GM12872 (cell line): Measurements from ENCODE around the gene STRN3.

Experiments used
- TF ChIP-seq, protein P1 (sequence below): IDR thresholded peaks from 3 replicates; pipeline ENCODE4 v1.5.1; 2011; ENCODE audit warnings: low read depth, mild to moderate bottlenecking, low read length, moderate library complexity; ENCODE audit not compliant: insufficient read depth

STRN3 gene

DNA sequence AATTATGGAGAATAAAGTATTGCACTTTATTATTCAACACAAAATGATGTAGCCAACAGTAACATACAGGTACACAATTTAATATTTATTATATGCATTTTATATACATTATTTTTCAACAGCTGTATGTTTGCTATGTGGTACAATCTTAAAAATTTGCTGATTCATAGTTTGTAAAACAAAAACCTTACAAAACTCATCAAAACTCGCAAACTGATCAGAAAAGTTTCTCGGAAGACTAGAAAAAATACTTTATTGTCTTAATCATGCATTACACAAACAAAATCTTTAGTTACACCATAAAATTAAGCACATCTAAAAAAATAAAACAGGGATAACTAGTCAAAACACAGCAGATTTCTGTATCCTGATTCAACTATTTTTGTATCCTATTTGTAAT is 132.4 kb downstream of the STRN3 start:
- TF ChIP-seq, protein P1, sequence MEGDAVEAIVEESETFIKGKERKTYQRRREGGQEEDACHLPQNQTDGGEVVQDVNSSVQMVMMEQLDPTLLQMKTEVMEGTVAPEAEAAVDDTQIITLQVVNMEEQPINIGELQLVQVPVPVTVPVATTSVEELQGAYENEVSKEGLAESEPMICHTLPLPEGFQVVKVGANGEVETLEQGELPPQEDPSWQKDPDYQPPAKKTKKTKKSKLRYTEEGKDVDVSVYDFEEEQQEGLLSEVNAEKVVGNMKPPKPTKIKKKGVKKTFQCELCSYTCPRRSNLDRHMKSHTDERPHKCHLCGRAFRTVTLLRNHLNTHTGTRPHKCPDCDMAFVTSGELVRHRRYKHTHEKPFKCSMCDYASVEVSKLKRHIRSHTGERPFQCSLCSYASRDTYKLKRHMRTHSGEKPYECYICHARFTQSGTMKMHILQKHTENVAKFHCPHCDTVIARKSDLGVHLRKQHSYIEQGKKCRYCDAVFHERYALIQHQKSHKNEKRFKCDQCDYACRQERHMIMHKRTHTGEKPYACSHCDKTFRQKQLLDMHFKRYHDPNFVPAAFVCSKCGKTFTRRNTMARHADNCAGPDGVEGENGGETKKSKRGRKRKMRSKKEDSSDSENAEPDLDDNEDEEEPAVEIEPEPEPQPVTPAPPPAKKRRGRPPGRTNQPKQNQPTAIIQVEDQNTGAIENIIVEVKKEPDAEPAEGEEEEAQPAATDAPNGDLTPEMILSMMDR, result no peak

DNA sequence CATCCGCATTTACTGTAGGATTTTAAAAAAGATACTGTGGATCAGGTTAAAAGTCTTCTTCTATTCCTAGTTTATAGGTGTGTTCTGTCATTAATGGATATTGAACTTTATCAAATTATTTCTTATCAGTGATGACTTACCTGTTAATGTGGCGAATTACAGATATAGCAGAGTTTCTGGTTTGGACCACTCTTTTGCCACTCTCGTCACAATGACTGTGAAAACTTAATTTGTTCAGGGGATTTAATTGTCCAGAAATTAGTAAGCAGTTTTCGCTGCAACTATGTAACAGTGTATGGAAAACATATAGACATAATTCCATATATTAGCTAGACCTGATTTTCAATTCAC is 137.0 kb downstream of the STRN3 start:
- TF ChIP-seq, protein P1, result no peak

DNA sequence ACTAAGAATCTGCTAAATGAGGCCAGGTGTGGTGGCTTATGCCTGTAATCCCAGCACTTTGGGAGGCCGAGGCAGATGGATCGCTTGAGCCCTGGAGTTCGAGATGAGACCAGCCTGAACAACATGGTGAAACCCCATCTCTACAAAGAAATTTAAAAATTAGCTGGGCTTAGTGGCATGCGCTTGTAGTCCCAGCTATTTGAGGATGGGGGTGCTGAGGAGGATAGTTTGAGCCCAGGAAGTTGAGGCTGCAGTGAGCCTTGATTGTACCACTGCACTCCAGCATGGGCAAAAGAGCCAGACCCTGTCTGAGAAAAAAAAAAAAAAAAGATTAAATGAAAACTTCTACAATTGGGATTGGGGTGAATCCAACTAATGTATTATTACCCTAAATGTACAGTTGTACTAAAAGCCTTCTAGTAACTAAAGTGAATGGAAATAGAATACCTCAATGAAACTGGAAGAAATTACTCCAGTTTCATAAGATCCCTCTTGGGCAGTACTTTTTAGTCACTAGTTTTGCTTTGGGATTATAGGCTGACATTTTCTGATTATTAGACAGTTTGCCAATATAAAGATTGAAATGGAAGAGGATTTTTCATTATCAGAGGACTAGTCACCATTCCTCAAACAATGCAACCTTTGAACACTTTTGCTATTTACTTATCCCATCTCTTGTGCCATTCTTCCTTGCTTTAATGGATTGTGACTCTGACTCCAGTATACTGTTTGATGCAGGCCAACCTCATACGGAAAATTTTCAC is 137.5 kb downstream of the STRN3 start:
- TF ChIP-seq, protein P1, result no peak

DNA sequence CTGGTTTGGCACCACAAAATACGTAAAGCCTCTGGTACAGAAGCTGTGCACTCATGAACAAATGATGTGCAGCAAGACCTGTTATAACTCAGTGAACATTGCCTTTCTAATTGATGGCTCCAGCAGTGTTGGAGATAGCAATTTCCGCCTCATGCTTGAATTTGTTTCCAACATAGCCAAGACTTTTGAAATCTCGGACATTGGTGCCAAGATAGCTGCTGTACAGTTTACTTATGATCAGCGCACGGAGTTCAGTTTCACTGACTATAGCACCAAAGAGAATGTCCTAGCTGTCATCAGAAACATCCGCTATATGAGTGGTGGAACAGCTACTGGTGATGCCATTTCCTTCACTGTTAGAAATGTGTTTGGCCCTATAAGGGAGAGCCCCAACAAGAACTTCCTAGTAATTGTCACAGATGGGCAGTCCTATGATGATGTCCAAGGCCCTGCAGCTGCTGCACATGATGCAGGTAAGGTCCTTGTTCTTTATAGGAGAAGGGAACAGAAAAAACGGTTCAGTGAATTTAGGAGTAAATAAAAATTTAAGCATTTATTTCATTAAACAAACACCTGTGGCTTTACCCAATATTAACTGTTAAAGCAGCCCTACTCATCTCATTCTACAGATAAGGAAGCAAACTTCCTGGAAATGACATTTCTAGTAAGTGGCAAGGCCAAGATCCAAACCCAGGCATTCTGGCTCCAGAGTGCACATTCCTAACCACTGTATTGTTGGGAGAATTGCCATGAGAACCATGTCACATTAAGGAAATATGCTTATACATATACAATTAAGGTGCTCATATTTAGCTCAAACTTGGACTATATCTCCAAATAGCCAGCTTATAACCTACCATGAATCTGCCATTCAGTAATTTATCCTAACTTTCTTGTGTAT is 140.1 kb downstream of the STRN3 start:
- TF ChIP-seq, protein P1, result no peak

DNA sequence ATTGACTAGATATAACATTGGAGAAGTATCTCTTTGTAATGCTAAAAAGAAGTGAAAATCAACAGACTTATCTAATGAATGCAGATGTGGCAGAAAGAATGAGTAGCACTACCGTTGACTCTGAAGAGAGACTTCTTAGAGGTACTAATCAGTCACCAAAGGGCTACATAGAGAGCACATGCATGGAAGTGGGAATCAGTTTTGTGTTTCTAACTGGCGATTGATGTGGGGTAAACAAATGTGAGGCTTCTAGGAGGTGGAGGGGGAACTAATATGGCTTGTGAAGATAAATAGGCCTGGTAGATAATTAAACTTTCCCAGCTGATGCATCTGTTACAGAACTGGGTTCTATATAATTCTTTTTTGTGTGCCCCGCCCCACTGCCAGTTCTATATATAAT is 141.3 kb downstream of the STRN3 start:
- TF ChIP-seq, protein P1, result no peak

DNA sequence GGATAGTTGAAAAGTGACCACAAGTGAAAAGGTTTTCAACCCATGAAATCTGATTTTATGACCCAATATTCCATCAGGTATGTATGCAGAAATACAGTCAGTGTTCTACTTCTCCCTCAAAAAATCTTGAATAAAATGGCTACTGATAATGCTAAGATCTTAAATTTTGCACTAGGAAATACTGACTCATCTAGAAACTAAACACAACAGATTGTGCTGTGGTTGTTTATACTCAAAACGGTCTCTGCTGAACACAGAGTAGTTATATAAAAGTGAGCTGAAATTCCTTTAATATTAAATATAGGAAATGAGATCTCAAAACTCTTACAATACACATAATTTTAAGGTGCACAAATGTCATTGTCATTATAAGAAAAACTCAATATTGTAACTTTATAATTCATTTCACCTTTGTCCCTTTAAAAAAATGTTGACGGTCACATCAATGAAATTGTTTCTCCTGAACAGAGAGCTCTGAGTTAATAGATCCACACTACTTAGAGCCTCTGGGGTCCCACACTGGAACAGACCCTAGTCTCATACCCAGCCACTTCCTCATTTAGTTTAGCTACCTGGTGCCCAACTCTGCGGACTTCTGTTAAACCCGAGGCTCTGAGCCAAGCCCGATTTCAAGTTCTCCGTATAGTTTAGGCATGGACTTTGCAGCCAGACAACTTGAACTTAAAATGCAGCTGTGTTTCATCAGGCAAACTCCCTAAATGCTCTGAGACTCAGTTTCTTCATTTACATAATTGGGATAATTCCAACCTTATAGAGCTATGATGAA is 142.5 kb downstream of the STRN3 start:
- TF ChIP-seq, protein P1, result no peak

DNA sequence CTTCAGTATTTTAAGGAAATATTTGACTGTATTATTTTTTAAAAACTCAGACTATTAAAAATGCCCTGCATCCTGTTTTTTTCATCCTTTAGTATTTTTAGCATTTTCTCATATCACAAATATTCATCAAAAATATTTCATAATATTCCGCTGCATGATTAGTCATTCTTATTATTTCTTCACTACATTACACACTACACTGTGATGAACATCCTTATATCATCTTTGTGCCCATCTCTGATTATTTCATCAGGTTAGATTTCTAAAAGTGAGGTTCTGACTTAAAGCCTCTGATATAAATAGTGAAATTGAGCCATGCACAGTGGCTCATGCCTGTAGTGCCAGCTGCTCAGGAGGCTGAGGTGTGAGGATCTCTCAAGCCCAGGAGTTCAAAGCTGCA is 143.7 kb downstream of the STRN3 start:
- TF ChIP-seq, protein P1, result no peak
